ENCODE data around the gene TAF11. TPM values are rescaled to one million over a fixed set of nuclear protein-coding genes. Genes with fewer than 3 reads are reported as not detected.
"Not testable (repeated sequence)": the region's sequence is repeated elsewhere in the genome, so short reads cannot be mapped to it uniquely, and the experiment has no call there.

TAF11 gene
- total RNA-seq, 1 experiment from 2014 or later, result 46.3 TPM

DNA sequence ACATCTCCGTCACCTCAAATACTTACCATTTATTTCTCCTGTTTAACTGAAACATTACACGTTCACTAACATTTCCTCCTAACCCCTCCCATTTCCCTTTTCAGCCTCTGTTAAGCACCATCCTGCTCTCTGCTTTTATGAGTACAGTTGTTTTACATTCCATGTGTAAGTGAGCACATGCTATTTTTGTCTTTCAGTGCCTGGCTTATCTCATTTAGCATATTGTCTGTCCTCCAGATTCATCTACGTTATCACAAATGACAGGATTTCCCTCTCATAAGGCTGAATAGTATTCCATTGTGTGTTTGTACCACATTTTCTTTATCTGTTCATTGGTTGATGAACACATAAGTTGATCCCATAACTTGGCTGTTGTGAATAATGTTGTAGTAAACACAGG is 22.7 kb downstream of the TAF11 start:
- DNase-seq (ENCODE audit: low read depth), result no peak

DNA sequence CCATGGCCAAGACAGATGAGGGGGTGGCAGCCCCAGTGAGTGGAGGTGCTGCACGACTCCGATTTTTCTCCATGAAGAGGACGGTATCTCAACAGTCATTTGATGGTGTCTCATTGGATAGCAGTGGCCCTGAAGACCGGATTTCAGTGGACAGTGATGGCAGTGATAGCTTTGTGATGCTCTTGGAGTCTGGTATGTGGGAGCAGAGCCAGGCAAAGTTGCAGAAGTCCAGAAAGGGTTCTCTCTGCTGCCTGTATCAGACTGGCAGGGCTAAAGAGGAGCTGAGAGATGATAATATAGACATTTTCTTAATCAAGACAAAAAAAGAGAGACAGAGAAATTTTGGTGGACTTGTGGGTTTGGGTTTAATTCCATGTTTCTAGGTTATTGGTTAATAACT is 23.8 kb downstream of the TAF11 start:
- DNase-seq (ENCODE audit: low read depth), result no peak

GRCh38 chr6:34860776-34861175 is 27.1 kb downstream of the TAF11 start:
- no peak for DNase-seq (ENCODE audit: low read depth)

- DNase-seq (ENCODE audit: low read depth), result no peak
These were observed 27.9 kb downstream of the TAF11 start for GRCh38 chr6:34859951-34860350.

DNA sequence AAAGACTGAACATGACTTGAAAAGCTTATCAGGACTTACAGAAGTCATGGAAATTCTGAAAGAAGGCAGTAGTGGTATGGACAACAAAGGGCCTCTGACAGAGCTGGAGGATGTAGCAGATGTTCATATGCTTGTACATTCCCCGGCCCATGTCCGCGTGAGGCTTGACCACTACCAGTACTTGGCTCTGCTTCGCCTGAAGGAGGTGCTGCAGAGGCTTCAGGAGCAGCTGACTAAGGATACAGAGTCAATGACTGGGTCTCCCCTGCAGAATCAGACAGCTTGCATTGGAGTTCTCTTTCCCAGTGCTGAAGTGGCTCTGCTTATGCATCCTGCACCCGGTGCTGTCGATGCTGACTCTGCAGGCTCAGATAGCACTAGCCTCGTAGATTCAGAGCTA is 29.2 kb downstream of the TAF11 start:
- DNase-seq (ENCODE audit: low read depth), result no peak

DNA sequence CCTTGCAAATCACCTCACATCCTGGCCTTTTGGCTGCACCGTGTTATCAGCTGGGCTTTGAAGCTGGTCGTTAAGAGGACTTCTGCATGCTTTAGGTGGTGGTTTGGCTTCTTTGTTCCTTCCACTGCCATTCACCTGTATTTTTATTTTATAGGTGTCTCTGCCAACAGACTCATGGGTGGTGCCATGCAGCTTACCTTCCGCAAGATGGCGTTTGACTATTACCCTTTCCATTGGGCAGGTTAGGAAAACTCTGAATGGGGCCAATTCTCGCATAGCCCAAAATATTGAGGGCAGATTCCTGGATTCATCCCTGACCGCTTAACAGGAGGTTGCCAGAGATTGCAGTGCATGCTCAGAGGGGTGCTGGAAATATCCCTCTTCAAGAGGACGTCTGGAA is 32.4 kb downstream of the TAF11 start:
- no peak for DNase-seq (ENCODE audit: low read depth)

GRCh38 chr6:34852406-34853085 is 35.3 kb downstream of the TAF11 start:
- DNase-seq (ENCODE audit: low read depth), result no peak

GRCh38 chr6:34851361-34851760 is 36.5 kb downstream of the TAF11 start:
- no peak for DNase-seq (ENCODE audit: low read depth)

DNA sequence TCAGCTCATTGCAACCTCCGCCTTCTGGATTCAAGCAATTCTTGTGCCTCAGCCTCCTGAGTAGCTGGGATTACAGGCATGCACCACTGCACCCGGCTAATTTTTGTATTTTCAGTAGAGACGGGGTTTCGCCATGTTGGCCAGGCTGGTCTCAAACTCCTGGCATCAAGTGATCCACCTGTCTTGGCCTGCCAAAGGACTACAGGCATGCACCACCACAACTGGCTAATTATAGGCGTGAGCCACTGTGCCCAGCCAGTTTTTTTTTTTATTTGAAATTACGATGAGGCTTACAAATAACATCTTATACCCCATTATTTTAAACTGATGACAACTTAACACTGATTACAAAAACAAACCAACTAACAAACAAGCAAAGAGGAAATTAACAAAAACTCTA is 38.8 kb downstream of the TAF11 start:
- DNase-seq (ENCODE audit: low read depth), result not testable (repeated sequence)

GRCh38 chr6:34839666-34840352 is 48.0 kb downstream of the TAF11 start:
- DNase-seq (ENCODE audit: low read depth), result peak; percentile 20

DNA sequence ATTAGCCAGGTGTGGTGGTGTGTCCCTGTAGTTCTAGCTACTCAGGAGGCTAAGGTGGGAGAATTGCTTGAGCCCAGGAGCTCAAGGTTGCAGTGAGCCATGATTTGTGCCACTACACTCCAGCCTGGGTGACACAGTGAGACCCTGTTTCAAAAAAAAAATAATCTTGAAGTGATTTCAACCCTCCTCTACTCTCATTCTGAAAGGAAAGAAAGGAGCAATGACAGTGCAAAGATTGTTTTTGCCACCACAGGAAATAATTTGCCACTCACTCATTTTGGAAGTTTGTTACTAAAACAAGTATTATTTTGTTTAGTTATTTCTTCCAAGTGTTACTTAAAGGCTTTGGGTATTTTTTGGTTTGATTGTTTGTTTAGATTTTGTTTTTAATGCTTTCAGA is 50.3 kb downstream of the TAF11 start:
- no peak for DNase-seq (ENCODE audit: low read depth)

- peak; percentile 7 for DNase-seq (ENCODE audit: low read depth)
These were observed 51.4 kb downstream of the TAF11 start for GRCh38 chr6:34836451-34836850.

DNA sequence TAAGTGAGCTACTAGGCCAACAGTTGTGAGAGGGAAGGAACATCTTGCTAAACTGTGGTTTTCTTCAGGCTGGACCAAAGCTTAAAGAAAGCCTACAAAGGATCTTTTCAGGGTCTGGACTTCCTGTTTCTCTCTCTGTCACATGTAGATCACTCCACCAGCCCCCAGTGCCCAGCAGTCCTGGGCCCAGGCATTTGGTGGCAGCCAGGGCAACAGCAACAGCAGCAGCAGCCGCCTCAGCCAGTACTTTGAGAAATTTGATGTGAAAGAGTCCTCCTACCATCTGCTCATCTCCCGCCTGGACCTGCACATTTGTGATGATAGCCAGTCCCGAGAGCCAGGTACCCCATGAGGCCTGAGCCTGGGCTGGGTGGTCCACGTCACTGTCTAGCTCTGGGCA is 51.8 kb downstream of the TAF11 start:
- DNase-seq (ENCODE audit: low read depth), result no peak

GRCh38 chr6:34834789-34835518 is 52.9 kb downstream of the TAF11 start:
- peak; percentile 11 for DNase-seq (ENCODE audit: low read depth)

GRCh38 chr6:34832942-34833341 is 54.9 kb downstream of the TAF11 start:
- DNase-seq (ENCODE audit: low read depth), result no peak

DNA sequence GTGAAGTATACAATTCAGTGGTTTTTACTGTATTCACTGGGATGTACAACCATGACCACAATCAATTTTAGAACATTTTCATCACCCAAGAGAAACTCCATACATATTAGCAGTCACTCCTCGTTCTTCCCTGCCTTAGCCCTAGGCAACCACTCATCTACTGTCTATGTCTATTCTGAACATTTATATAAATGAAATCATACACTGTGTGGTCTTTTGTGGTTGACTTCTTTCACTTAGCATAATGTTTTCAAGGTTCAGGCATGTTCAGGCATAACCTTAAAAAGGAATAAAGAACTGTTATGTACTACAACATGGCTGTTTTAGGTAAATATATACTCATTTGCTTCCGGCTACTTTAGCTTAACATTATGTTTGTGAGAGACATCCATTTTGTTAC is 58.7 kb downstream of the TAF11 start:
- DNase-seq (ENCODE audit: low read depth), result no peak

Other genes with a start within 250 kb of the TAF11 start
- gene ILRUN, start 191.3 kb downstream of the TAF11 start, total RNA-seq (2014; rRNA removed; shearing (Covaris generic)), result 33.9 and 36.8 TPM in 2 replicates
- 258 and 293 TPM in 2 replicates for gene SNRPC, start 130.5 kb downstream of the TAF11 start, total RNA-seq (2014; rRNA removed; shearing (Covaris generic))
- 4.0 and 4.4 TPM in 2 replicates for gene BLTP3A, start 96.0 kb downstream of the TAF11 start, total RNA-seq (2014; rRNA removed; shearing (Covaris generic))
- 7.4 TPM in 2 replicates for gene ANKS1A, start 1.2 kb upstream of the TAF11 start, total RNA-seq (2014; rRNA removed; shearing (Covaris generic))